Neuron (in vitro differentiated cells): Measurements from ENCODE around the gene COL27A1.

Experiments
- H2AFZ ChIP-seq: one replicate; pipeline ENCODE4 v1.6.1; 2013; ENCODE audit warnings: low read depth, mild to moderate bottlenecking, inconsistent platforms, low read length, moderate library complexity
- H3K27me3 ChIP-seq: one replicate; pipeline ENCODE4 v1.6.1; 2013; ENCODE audit warnings: low read length; ENCODE audit not compliant: insufficient read depth
- H3K36me3 ChIP-seq: one replicate; pipeline ENCODE4 v1.6.1; 2013; ENCODE audit warnings: low read length; ENCODE audit not compliant: insufficient read depth
- H3K4me1 ChIP-seq: one replicate; pipeline ENCODE4 v1.6.1; 2013; ENCODE audit warnings: low read length; ENCODE audit not compliant: insufficient read depth
- H3K4me3 ChIP-seq: 2 replicates; pipeline ENCODE4 v1.5.1; 2013; ENCODE audit warnings: mild to moderate bottlenecking, low read length, moderate library complexity
- H3K9me3 ChIP-seq: one replicate; pipeline ENCODE4 v1.6.1; 2013; ENCODE audit warnings: low read length

Gene COL27A1

GRCh38 chr9:114272739-114273431 is 117.5 kb downstream of the COL27A1 start:
- H3K36me3 ChIP-seq, result no peaks in the 10 kb centered on the region
- H3K4me1 ChIP-seq, result no peaks in the 10 kb centered on the region
- H2AFZ ChIP-seq, result no peak overlapping the region
- no peaks in the 10 kb centered on the region for H3K9me3 ChIP-seq
- no peak overlapping the region for H3K4me3 ChIP-seq
- H3K27me3 ChIP-seq, result no peaks in the 10 kb centered on the region

DNA sequence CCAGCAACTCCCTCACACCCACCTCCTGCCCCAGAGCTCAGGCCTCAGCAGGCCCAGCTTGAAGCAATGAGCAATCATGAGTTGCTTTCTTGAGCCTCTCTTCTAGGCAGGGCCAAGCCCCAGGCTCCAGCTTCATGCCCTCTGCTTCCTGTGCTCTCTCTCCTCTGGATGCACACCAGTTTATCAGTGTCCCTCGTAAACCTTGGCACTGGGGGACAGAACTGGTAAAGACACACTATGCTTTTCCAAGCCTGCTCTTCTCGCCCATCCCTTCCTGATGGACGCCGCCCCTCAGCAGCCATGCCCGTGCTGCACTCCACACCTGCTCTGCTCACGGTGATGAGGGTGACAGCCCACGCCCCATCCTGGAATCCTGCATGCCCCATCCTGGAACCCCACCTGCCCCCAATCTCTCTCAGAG is 118.1 kb downstream of the COL27A1 start:
- Histone ChIP-seq H3K4me1 (no peaks in the 10 kb centered on the region), H3K36me3 (no peaks in the 10 kb centered on the region), H3K4me3 (no peak overlapping the region), H2AFZ (no peak overlapping the region), H3K9me3 (no peaks in the 10 kb centered on the region), H3K27me3 (no peaks in the 10 kb centered on the region)

- H3K27me3 ChIP-seq, result no peaks in the 10 kb centered on the region
- H3K9me3 ChIP-seq, result no peaks in the 10 kb centered on the region
- H3K4me1 ChIP-seq, result no peaks in the 10 kb centered on the region
- no peaks in the 10 kb centered on the region for H3K36me3 ChIP-seq
- no peak overlapping the region for H3K4me3 ChIP-seq
- H2AFZ ChIP-seq, result no peak overlapping the region
Observed at GRCh38 chr9:114274217-114274616, 118.9 kb downstream of the COL27A1 start.

GRCh38 chr9:114275246-114276004 is 120.1 kb downstream of the COL27A1 start:
- no peaks in the 10 kb centered on the region for H3K4me1 ChIP-seq
- H3K4me3 ChIP-seq, result no peak overlapping the region
- no peaks in the 10 kb centered on the region for H3K27me3 ChIP-seq
- no peak overlapping the region for H2AFZ ChIP-seq
- H3K9me3 ChIP-seq, result no peaks in the 10 kb centered on the region
- no peaks in the 10 kb centered on the region for H3K36me3 ChIP-seq

- Histone ChIP-seq H3K4me3 (no peak overlapping the region), H3K27me3 (no peaks in the 10 kb centered on the region), H3K9me3 (no peaks in the 10 kb centered on the region), H3K36me3 (no peaks in the 10 kb centered on the region), H3K4me1 (peaks cover 9% of the 10 kb centered on the region), H2AFZ (no peak overlapping the region)
Observed at GRCh38 chr9:114276908-114277821, 121.8 kb downstream of the COL27A1 start.

- Histone ChIP-seq H3K4me3 (no peak overlapping the region), H2AFZ (no peak overlapping the region), H3K4me1 (peaks cover 9% of the 10 kb centered on the region), H3K27me3 (no peaks in the 10 kb centered on the region), H3K36me3 (no peaks in the 10 kb centered on the region), H3K9me3 (no peaks in the 10 kb centered on the region)
Observed at GRCh38 chr9:114278356-114278755, 123.0 kb downstream of the COL27A1 start.

DNA sequence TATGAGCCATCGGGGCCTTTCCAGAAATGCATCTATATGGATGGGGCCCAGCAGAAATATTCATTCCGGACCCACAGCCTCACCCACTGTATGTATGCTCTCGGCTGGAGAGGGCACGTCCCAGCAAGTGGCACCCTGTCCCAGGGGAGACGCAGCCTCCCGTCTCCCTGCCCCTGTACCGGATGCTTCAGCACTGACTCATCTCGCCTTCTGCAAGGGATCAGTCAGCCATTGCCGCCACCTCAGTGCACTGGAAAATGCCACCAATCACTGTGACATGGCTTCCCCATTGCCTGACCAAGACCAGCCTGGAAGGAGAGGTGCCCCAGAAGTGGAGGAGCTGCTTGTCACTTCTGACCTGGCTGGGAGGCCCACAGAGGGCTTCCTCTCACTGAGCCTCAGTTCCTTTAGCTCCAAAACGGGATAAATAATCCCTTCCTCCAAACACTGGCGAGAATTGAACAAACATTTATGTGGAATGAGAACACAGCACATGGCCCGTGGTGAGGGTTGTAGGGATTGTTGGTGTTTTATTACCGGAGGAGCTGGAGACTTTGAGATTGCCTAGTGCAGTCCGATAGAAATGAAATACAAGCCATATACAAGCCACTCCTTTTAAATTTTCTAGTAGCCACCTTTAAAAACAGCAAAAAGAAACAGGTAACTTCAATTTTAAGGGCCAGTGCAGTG is 123.7 kb downstream of the COL27A1 start:
- Histone ChIP-seq H3K27me3 (no peaks in the 10 kb centered on the region), H3K9me3 (no peaks in the 10 kb centered on the region), H3K4me1 (peaks cover 9% of the 10 kb centered on the region), H3K36me3 (no peaks in the 10 kb centered on the region), H2AFZ (no peak overlapping the region), H3K4me3 (no peak overlapping the region)

DNA sequence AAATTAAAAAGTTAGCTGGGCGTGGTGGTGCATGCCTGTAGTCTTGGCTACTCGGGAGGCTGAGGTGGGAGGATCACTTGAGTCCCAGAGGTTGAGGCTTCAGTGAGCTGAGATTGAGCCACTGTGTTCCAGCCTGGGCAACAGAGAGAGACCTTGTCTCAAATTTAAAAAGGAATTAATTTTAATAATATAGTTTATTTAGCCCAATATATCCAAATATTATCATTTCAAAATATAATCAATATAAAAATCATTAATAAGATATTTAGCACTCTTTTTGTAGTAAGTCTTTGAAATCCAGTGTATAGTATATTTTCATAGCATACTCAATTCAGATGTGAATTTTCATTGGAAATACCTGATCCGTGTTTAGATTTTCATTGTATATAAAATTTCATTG is 124.4 kb downstream of the COL27A1 start:
- H3K4me3 ChIP-seq, result no peak overlapping the region
- H3K27me3 ChIP-seq, result no peaks in the 10 kb centered on the region
- no peaks in the 10 kb centered on the region for H3K9me3 ChIP-seq
- H3K36me3 ChIP-seq, result no peaks in the 10 kb centered on the region
- peaks cover 9% of the 10 kb centered on the region for H3K4me1 ChIP-seq
- H2AFZ ChIP-seq, result no peak overlapping the region

- Histone ChIP-seq H3K9me3 (no peaks in the 10 kb centered on the region), H3K4me3 (no peak overlapping the region), H3K36me3 (no peaks in the 10 kb centered on the region), H2AFZ (no peak overlapping the region), H3K4me1 (peaks cover 9% of the 10 kb centered on the region), H3K27me3 (no peaks in the 10 kb centered on the region)
Observed at GRCh38 chr9:114280636-114281472, 125.5 kb downstream of the COL27A1 start.

GRCh38 chr9:114281473-114282103 is 126.3 kb downstream of the COL27A1 start:
- Histone ChIP-seq H3K27me3 (no peaks in the 10 kb centered on the region), H3K9me3 (no peaks in the 10 kb centered on the region), H3K4me3 (no peak overlapping the region), H2AFZ (no peak overlapping the region), H3K4me1 (peaks cover 9% of the 10 kb centered on the region), H3K36me3 (no peaks in the 10 kb centered on the region)

- no peaks in the 10 kb centered on the region for H3K36me3 ChIP-seq
- H3K9me3 ChIP-seq, result no peaks in the 10 kb centered on the region
Observed at GRCh38 chr9:114282104-114282485, 126.8 kb downstream of the COL27A1 start.

DNA sequence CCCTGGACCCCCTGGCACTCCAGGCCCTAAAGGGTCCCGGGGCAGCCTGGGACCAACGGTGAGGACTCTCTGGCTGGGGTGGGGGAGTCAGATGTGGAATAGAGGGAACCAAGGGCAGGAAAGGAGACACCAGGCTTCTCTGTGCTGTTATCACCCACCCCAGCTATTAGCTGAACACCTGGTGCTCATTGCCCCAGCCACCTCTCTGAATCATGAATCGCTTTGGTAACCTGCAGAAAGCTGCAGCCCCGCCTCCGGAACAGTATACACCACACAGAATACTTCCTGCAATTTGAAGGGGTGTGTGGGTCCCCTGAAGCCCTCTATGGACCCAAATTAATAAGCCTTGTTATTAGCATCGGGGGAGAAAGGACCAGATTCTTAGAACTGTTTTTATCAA is 127.2 kb downstream of the COL27A1 start:
- H3K27me3 ChIP-seq, result no peaks in the 10 kb centered on the region
- H3K36me3 ChIP-seq, result no peaks in the 10 kb centered on the region
- H2AFZ ChIP-seq, result no peak overlapping the region
- H3K4me3 ChIP-seq, result no peak overlapping the region
- no peaks in the 10 kb centered on the region for H3K9me3 ChIP-seq
- peaks cover 9% of the 10 kb centered on the region for H3K4me1 ChIP-seq

More at GRCh38 chr9:114282104-114282485, 126.8 kb downstream of the COL27A1 start:
- Histone ChIP-seq H3K27me3 (no peaks in the 10 kb centered on the region), H3K4me3 (no peak overlapping the region), H2AFZ (no peak overlapping the region), H3K4me1 (peaks cover 9% of the 10 kb centered on the region)
